GM23338 (cell line): Measurements from ENCODE around the gene C2orf49. TPM values are rescaled to one million over a fixed set of nuclear protein-coding genes. Genes with fewer than 3 reads are reported as not detected.

Source experiments
- ATAC-seq: fragments of 200-7000 bp; cut with Tn5 transposase; 3 replicates; pipeline ENCODE4 v1.9.1; 2020
- DNase-seq: peaks from one replicate; pipeline ENCODE4 v3.0.0-alpha.2; 2015; ENCODE audit warnings: low spot score
- H2AFZ ChIP-seq: fragments of 200-600 bp; sonication (generic); 2 replicates; pipeline ENCODE4 v1.8.0; 2016; ENCODE audit warnings: antibody characterized with exemption, mild to moderate bottlenecking, moderate library complexity
- H3F3A ChIP-seq: fragments of 200-600 bp; sonication (generic); replicated peaks from 2 replicates; pipeline ENCODE4 v1.8.0; 2017; ENCODE audit warnings: antibody characterized with exemption, mixed run types, low read depth
- H3K27ac ChIP-seq: fragments of 200-600 bp; sonication (generic); 2 replicates; pipeline ENCODE4 v1.6.1; 2016; ENCODE audit warnings: low read depth
- H3K27me3 ChIP-seq: fragments of 200-600 bp; sonication (generic); 2 replicates; pipeline ENCODE4 v1.8.0; 2016; ENCODE audit warnings: mild to moderate bottlenecking, mixed run types, moderate library complexity; ENCODE audit not compliant: insufficient read depth
- H3K36me3 ChIP-seq: fragments of 200-600 bp; sonication (generic); 2 replicates; pipeline ENCODE4 v1.8.0; 2016; ENCODE audit warnings: mild to moderate bottlenecking; ENCODE audit not compliant: insufficient read depth
- H3K4me1 ChIP-seq: fragments of 200-600 bp; sonication (generic); 2 replicates; pipeline ENCODE4 v1.8.0; 2016; ENCODE audit warnings: mild to moderate bottlenecking, moderate library complexity; ENCODE audit not compliant: insufficient read depth
- H3K4me2 ChIP-seq: fragments of 200-600 bp; sonication (generic); 2 replicates; pipeline ENCODE4 v1.7.1; 2017; ENCODE audit warnings: mixed run types
- H3K4me3 ChIP-seq: fragments of 200-600 bp; sonication (generic); 2 replicates; pipeline ENCODE4 v1.6.1; 2016; ENCODE audit warnings: mixed run types
- H3K79me2 ChIP-seq: fragments of 200-600 bp; sonication (generic); replicated peaks from 2 replicates; pipeline ENCODE4 v1.8.0; 2017; ENCODE audit warnings: mild to moderate bottlenecking; ENCODE audit not compliant: insufficient read depth
- H3K9me2 ChIP-seq: fragments of 200-600 bp; sonication (generic); 2 replicates; pipeline ENCODE4 v1.8.0; 2017; ENCODE audit not compliant: insufficient read depth
- H4K20me1 ChIP-seq: fragments of 200-600 bp; sonication (generic); replicated peaks from 2 replicates; pipeline ENCODE4 v1.8.0; 2017; ENCODE audit warnings: mild to moderate bottlenecking; ENCODE audit not compliant: insufficient read depth
- H3K27ac Mint-ChIP-seq: 2 replicates; pipeline ENCODE4 v1.8.0; 2020; ENCODE audit warnings: inconsistent platforms, mild to moderate bottlenecking, moderate library complexity, mixed read lengths
- H3K27me3 Mint-ChIP-seq: 3 replicates; pipeline ENCODE4 v1.8.0; 2022; ENCODE audit warnings: low read depth, mild to moderate bottlenecking, moderate library complexity, mixed read lengths, inconsistent platforms; ENCODE audit not compliant: insufficient read depth, poor library complexity
- H3K36me3 Mint-ChIP-seq: 3 replicates; pipeline ENCODE4 v1.8.0; 2021; ENCODE audit warnings: low read depth, mild to moderate bottlenecking, inconsistent platforms, moderate library complexity, mixed read lengths
- H3K4me1 Mint-ChIP-seq: 3 replicates; pipeline ENCODE4 v1.8.0; 2020; ENCODE audit warnings: mild to moderate bottlenecking, inconsistent platforms, mixed read lengths
- H3K4me3 Mint-ChIP-seq: 3 replicates; pipeline ENCODE4 v1.8.0; 2021; ENCODE audit warnings: moderate library complexity, mild to moderate bottlenecking, inconsistent platforms, mixed read lengths
- H3K9me3 Mint-ChIP-seq: 3 replicates; pipeline ENCODE4 v1.8.0; 2020; ENCODE audit warnings: moderate library complexity, mild to moderate bottlenecking, inconsistent platforms, mixed read lengths
- CTCF ChIP-seq, 2 experiments: fragments of 200-600 bp in 1 of 2; sonication (generic) in 1 of 2; conservative IDR thresholded peaks; 2 replicates each; pipeline versions ENCODE4 v1.5.1 to v1.6.1; 2016 to 2017; ENCODE audit warnings: antibody characterized with exemption in 2 of 2, low read depth in 2 of 2, mild to moderate bottlenecking in 2 of 2, moderate library complexity in 1 of 2
- ETS1 ChIP-seq: IDR thresholded peaks from 2 replicates; pipeline ENCODE4 v1.6.1; 2016; ENCODE audit warnings: antibody characterized with exemption
- EZH2 ChIP-seq: fragments of 200-600 bp; sonication (generic); IDR thresholded peaks from one replicate; pipeline ENCODE4 v1.8.0; 2017; ENCODE audit warnings: antibody characterized with exemption, mild to moderate bottlenecking, low read depth; ENCODE audit not compliant: unreplicated experiment
- EZH2phosphoT487 ChIP-seq: fragments of 200-600 bp; sonication (generic); IDR thresholded peaks from one replicate; pipeline ENCODE4 v1.8.1; 2018; ENCODE audit warnings: antibody characterized with exemption; ENCODE audit not compliant: unreplicated experiment
- JUNB ChIP-seq: IDR thresholded peaks from one replicate; pipeline ENCODE4 v1.6.1; 2016; ENCODE audit warnings: antibody characterized with exemption; ENCODE audit not compliant: unreplicated experiment
- NANOG ChIP-seq: IDR thresholded peaks from 2 replicates; pipeline ENCODE4 v1.6.1; 2016; ENCODE audit warnings: antibody characterized with exemption, borderline replicate concordance
- POLR2AphosphoS5 ChIP-seq: IDR thresholded peaks from 2 replicates; pipeline ENCODE4 v1.6.1; 2016; ENCODE audit warnings: antibody characterized with exemption, low read depth
- REST ChIP-seq: IDR thresholded peaks from one replicate; pipeline ENCODE4 v1.6.1; 2018; ENCODE audit warnings: antibody characterized with exemption; ENCODE audit not compliant: unreplicated experiment
- STAT1 ChIP-seq: IDR thresholded peaks from one replicate; pipeline ENCODE4 v1.6.1; 2016; ENCODE audit warnings: antibody characterized with exemption; ENCODE audit not compliant: unreplicated experiment
- ZNF331 ChIP-seq: fragments of 250-450 bp; sonication (Bioruptor Pico); IDR thresholded peaks from 2 replicates; pipeline ENCODE4 v1.5.0; 2020; ENCODE audit warnings: low read depth, mild to moderate bottlenecking, moderate library complexity
- polyA plus RNA-seq: library from polyadenylated mRNA; unstranded; fragments of >200 nt; fragmentation: Nextera tagmentation; extraction: Ambion mirVana; gene quantifications from 2 replicates; pipeline ENCODE4 v1.2.1, GENCODE V29; 2016
- total RNA-seq: library from RNA; depleted of rRNA; stranded (reverse); fragments of >200 nt; shearing (Covaris generic); gene quantifications from 2 replicates; pipeline ENCODE4 v1.2.3, GENCODE V29; 2014

C2orf49 gene
- total and polyA plus RNA-seq, 2 experiments from 2014 or later, result 19.6 to 33.8 TPM

- Histone ChIP-seq H3K27ac (no peak overlapping the region), H3K4me1 (no peaks in the 10 kb centered on the region), H3K4me3 (no peak overlapping the region), H3F3A (no peaks in the 10 kb centered on the region), H3K4me2 (no peak overlapping the region), H3K36me3 (peaks cover 16% of the 10 kb centered on the region), H3K27me3 (no peaks in the 10 kb centered on the region), H3K79me2 (no peaks in the 10 kb centered on the region), H2AFZ (no peak overlapping the region), H3K9me2 (no peaks in the 10 kb centered on the region), H4K20me1 (0 out of 2 replicates have a peak, but pooled peaks cover 4% of the 10 kb centered on the region)
- peaks cover 4% of the 10 kb centered on the region for H3K27me3 Mint-ChIP-seq
- DNase-seq (no peak), ATAC-seq (no peak)
- peaks cover 38% of the 10 kb centered on the region for H3K36me3 Mint-ChIP-seq
- no peak overlapping the region for H3K27ac Mint-ChIP-seq
- TF ChIP-seq ZNF331 (CRISPR knock-in tag) (no peak), REST (no peak), EZH2phosphoT487 (no peak), EZH2 (no peak), CTCF (conservative IDR thresholded peaks at IDR 0.05; ENCODE audit: low read depth in 2 of 2) (no peak), JUNB (no peak), POLR2AphosphoS5 (no peak)
- H3K4me1 Mint-ChIP-seq, result peaks cover 6% of the 10 kb centered on the region; the same call in 2 of the 3 replicates
- no peak overlapping the region for H3K4me3 Mint-ChIP-seq
- H3K9me3 Mint-ChIP-seq, result no peaks in the 10 kb centered on the region
Measured at GRCh38 chr2:105290981-105291660, 46.2 kb upstream of the C2orf49 start.

- Histone ChIP-seq H3K9me2 (no peaks in the 10 kb centered on the region), H3K36me3 (peaks cover 12% of the 10 kb centered on the region), H3K4me2 (no peak overlapping the region), H3F3A (no peaks in the 10 kb centered on the region), H4K20me1 (0 out of 2 replicates have a peak, but pooled peaks cover 4% of the 10 kb centered on the region), H3K4me3 (no peak overlapping the region), H3K27ac (no peak overlapping the region), H3K79me2 (no peaks in the 10 kb centered on the region), H2AFZ (no peak overlapping the region), H3K4me1 (no peaks in the 10 kb centered on the region), H3K27me3 (no peaks in the 10 kb centered on the region)
- H3K9me3 Mint-ChIP-seq, result no peaks in the 10 kb centered on the region
- peaks cover 6% of the 10 kb centered on the region; the same call in 2 of the 3 replicates for H3K4me1 Mint-ChIP-seq
- peaks cover 4% of the 10 kb centered on the region for H3K27me3 Mint-ChIP-seq
- no peak for ATAC-seq
- no peak overlapping the region for H3K27ac Mint-ChIP-seq
- peaks cover 43% of the 10 kb centered on the region for H3K36me3 Mint-ChIP-seq
- TF ChIP-seq ETS1 (no peak), NANOG (no peak), STAT1 (no peak), JUNB (no peak), EZH2 (no peak), EZH2phosphoT487 (no peak), CTCF (conservative IDR thresholded peaks at IDR 0.05; ENCODE audit: low read depth in 2 of 2) (no peak), ZNF331 (CRISPR knock-in tag) (no peak)
- no peak overlapping the region for H3K4me3 Mint-ChIP-seq
- DNase-seq, result no peak
Measured at GRCh38 chr2:105291981-105292380, 45.4 kb upstream of the C2orf49 start.
